Activated naive CD4-positive, alpha-beta T cell treated with anti-CD3 and anti-CD28 coated beads, Interleukin-2, amount 10 ng/mL, durations not matched to agents 7 days and 5 days (primary cell): Measurements from ENCODE around the gene KCNK18.
A peak's percentile ranks its signal among the peaks of the same experiment; 100 is the strongest.

Source experiments
- CTCF ChIA-PET: fragments of 350-600 bp; sonication (Branson Sonifier 250); formaldehyde crosslinking; loops from one replicate; lab custom pipeline; 2021; ENCODE audit warnings: antibody characterized with exemption; lab: Charles Lee
- DNase-seq: peaks from one replicate; pipeline ENCODE4 v3.0.0-alpha.2; 2020
- H3K27ac Mint-ChIP-seq: one replicate; pipeline ENCODE4 v1.8.0; 2021; ENCODE audit warnings: mild to moderate bottlenecking, moderate library complexity, mixed read lengths
- H3K27me3 Mint-ChIP-seq: one replicate; pipeline ENCODE4 v1.8.0; 2021; ENCODE audit warnings: mild to moderate bottlenecking, mixed read lengths
- H3K36me3 Mint-ChIP-seq: one replicate; pipeline ENCODE4 v1.8.0; 2021; ENCODE audit warnings: mixed read lengths
- H3K4me1 Mint-ChIP-seq: one replicate; pipeline ENCODE4 v1.8.0; 2021; ENCODE audit warnings: mixed read lengths
- H3K4me3 Mint-ChIP-seq: one replicate; pipeline ENCODE4 v1.8.0; 2021; ENCODE audit warnings: mild to moderate bottlenecking, moderate library complexity, mixed read lengths
- H3K9me3 Mint-ChIP-seq: one replicate; pipeline ENCODE4 v1.8.0; 2021; ENCODE audit warnings: mixed read lengths

The KCNK18 gene

GRCh38 chr10:117197189-117197588, at the start of gene KCNK18:
TSS of gene KCNK18 (plus strand) at chr10:117197489. CDS start at chr10:117197489, 0 bp downstream.
- CTCF ChIA-PET = interaction anchor here (0.6 kb wide), 1 partner anchor 617 kb away, joined by 3 read pairs; no protein-coding TSS in a partner anchor
- Mint-ChIP-seq H3K27ac (no peak within 1 kb of the TSS), H3K4me1 (no peaks in the 10 kb centered on the region), H3K27me3 (no peaks in the 10 kb centered on the region), H3K36me3 (no peaks in the 10 kb centered on the region), H3K4me3 (no peak within 1 kb of the TSS), H3K9me3 (no peaks in the 10 kb centered on the region)
- no peak for DNase-seq

- Mint-ChIP-seq H3K36me3 (no peaks in the 10 kb centered on the region), H3K9me3 (no peaks in the 10 kb centered on the region), H3K27ac (no peak overlapping the region), H3K4me3 (no peak overlapping the region), H3K27me3 (peaks cover 32% of the 10 kb centered on the region), H3K4me1 (no peaks in the 10 kb centered on the region)
- no peak for DNase-seq
- CTCF ChIA-PET = interaction anchor here (0.8 kb wide), 1 partner anchor 418 kb away, joined by 3 read pairs; no protein-coding TSS in a partner anchor
Observed at GRCh38 chr10:117148284-117148683, 49.0 kb upstream of the KCNK18 start.

- Mint-ChIP-seq H3K9me3 (no peaks in the 10 kb centered on the region), H3K4me3 (no peak overlapping the region), H3K27ac (no peak overlapping the region), H3K4me1 (no peaks in the 10 kb centered on the region), H3K36me3 (no peaks in the 10 kb centered on the region), H3K27me3 (peaks cover 45% of the 10 kb centered on the region)
- DNase-seq = no peak
- CTCF ChIA-PET = no interaction called here
Observed at GRCh38 chr10:117152668-117153067, 44.6 kb upstream of the KCNK18 start.

- Mint-ChIP-seq H3K4me1 (peaks cover 2% of the 10 kb centered on the region), H3K4me3 (no peak overlapping the region), H3K36me3 (no peaks in the 10 kb centered on the region), H3K27me3 (peaks cover 77% of the 10 kb centered on the region), H3K27ac (no peak overlapping the region), H3K9me3 (no peaks in the 10 kb centered on the region)
- DNase-seq = no peak
- CTCF ChIA-PET = interaction anchor here (1.9 to 2.2 kb wide), 2 partner anchors 12 to 17 kb away, joined by 8 to 9 read pairs; no protein-coding TSS in a partner anchor
Observed at GRCh38 chr10:117158297-117158696, 39.0 kb upstream of the KCNK18 start.

GRCh38 chr10:117159390-117159789, 37.9 kb upstream of the KCNK18 start:
- Mint-ChIP-seq H3K9me3 (no peaks in the 10 kb centered on the region), H3K4me1 (peaks cover 6% of the 10 kb centered on the region), H3K36me3 (no peaks in the 10 kb centered on the region), H3K27me3 (peaks cover 84% of the 10 kb centered on the region), H3K27ac (peak overlapping the region; percentile 59), H3K4me3 (no peak overlapping the region)
- CTCF ChIA-PET = interaction anchor here (1.5 to 2.2 kb wide), 2 partner anchors 16 to 57 kb away, joined by 3 to 8 read pairs; no protein-coding TSS in a partner anchor
- no peak for DNase-seq

GRCh38 chr10:117160567-117160966, 36.7 kb upstream of the KCNK18 start:
- Mint-ChIP-seq H3K4me3 (no peak overlapping the region), H3K27me3 (peaks cover 88% of the 10 kb centered on the region), H3K4me1 (peaks cover 6% of the 10 kb centered on the region), H3K9me3 (no peaks in the 10 kb centered on the region), H3K36me3 (no peaks in the 10 kb centered on the region), H3K27ac (no peak overlapping the region)
- DNase-seq = no peak
- CTCF ChIA-PET = interaction anchor here (1.5 kb wide), 1 partner anchor 56 kb away, joined by 3 read pairs; no protein-coding TSS in a partner anchor

GRCh38 chr10:117161386-117162033, 35.8 kb upstream of the KCNK18 start:
- H3K9me3 Mint-ChIP-seq = no peaks in the 10 kb centered on the region
- no peak overlapping the region for H3K27ac Mint-ChIP-seq
- CTCF ChIA-PET = interaction anchor here (1.0 kb wide), 1 partner anchor 13 kb away, joined by 5 read pairs; no protein-coding TSS in a partner anchor
- H3K36me3 Mint-ChIP-seq = no peaks in the 10 kb centered on the region
- H3K27me3 Mint-ChIP-seq = peaks cover 96% of the 10 kb centered on the region
- DNase-seq = no peak
- H3K4me1 Mint-ChIP-seq = peaks cover 6% of the 10 kb centered on the region
- H3K4me3 Mint-ChIP-seq = no peak overlapping the region

GRCh38 chr10:117162093-117163060, 34.9 kb upstream of the KCNK18 start:
- Mint-ChIP-seq H3K27me3 (peaks cover 96% of the 10 kb centered on the region), H3K4me1 (peaks cover 11% of the 10 kb centered on the region), H3K4me3 (no peak overlapping the region), H3K27ac (peak overlapping the region; percentile 74), H3K36me3 (no peaks in the 10 kb centered on the region), H3K9me3 (no peaks in the 10 kb centered on the region)
- DNase-seq = no peak
- CTCF ChIA-PET = interaction anchor here (1.0 to 2.0 kb wide), 2 partner anchors 12 kb away, joined by 5 to 8 read pairs; no protein-coding TSS in a partner anchor

GRCh38 chr10:117163061-117163953, 34.0 kb upstream of the KCNK18 start:
- Mint-ChIP-seq H3K36me3 (no peaks in the 10 kb centered on the region), H3K27me3 (peaks cover 100% of the 10 kb centered on the region), H3K9me3 (no peaks in the 10 kb centered on the region), H3K4me3 (no peak overlapping the region), H3K27ac (no peak overlapping the region), H3K4me1 (peaks cover 13% of the 10 kb centered on the region)
- CTCF ChIA-PET = interaction anchor here (1.3 to 2.0 kb wide), 2 partner anchors 12 to 29 kb away, joined by 4 to 8 read pairs; no protein-coding TSS in a partner anchor
- no peak for DNase-seq

- no peak overlapping the region for H3K4me3 Mint-ChIP-seq
- no peaks in the 10 kb centered on the region for H3K36me3 Mint-ChIP-seq
- H3K9me3 Mint-ChIP-seq = no peaks in the 10 kb centered on the region
- CTCF ChIA-PET = interaction anchor here (1.3 to 2.0 kb wide), 2 partner anchors 11 to 30 kb away, joined by 4 to 8 read pairs; no protein-coding TSS in a partner anchor
- H3K27ac Mint-ChIP-seq = peak overlapping the region; percentile 42
- DNase-seq = no peak
- H3K4me1 Mint-ChIP-seq = peaks cover 15% of the 10 kb centered on the region
- H3K27me3 Mint-ChIP-seq = peaks cover 100% of the 10 kb centered on the region
Observed at GRCh38 chr10:117163954-117164548, 33.2 kb upstream of the KCNK18 start.

- Mint-ChIP-seq H3K27ac (peak overlapping the region; percentile 16), H3K4me1 (peaks cover 15% of the 10 kb centered on the region), H3K9me3 (no peaks in the 10 kb centered on the region), H3K27me3 (peaks cover 100% of the 10 kb centered on the region), H3K4me3 (no peak overlapping the region), H3K36me3 (no peaks in the 10 kb centered on the region)
- DNase-seq = no peak
- CTCF ChIA-PET = interaction anchor here (1.0 to 2.0 kb wide), 4 partner anchors 10 to 369 kb away, joined by 3 to 10 read pairs (median 8); no protein-coding TSS in a partner anchor
Observed at GRCh38 chr10:117164592-117165537, 32.4 kb upstream of the KCNK18 start.
